Ecto neural progenitor cell (in vitro differentiated cells): ENCODE data around the gene PCCA.
"Not testable (repeated sequence)": the region's sequence is repeated elsewhere in the genome, so short reads cannot be mapped to it uniquely, and the experiment has no call there.

Source experiments
- DNase-seq: peaks from one replicate; pipeline ENCODE4 v3.0.0-alpha.2; 2018; ENCODE audit warnings: low spot score

PCCA gene

GRCh38 chr13:100097821-100098220 lies 8.9 kb downstream of the PCCA start:
- DNase-seq, result no peak

DNA sequence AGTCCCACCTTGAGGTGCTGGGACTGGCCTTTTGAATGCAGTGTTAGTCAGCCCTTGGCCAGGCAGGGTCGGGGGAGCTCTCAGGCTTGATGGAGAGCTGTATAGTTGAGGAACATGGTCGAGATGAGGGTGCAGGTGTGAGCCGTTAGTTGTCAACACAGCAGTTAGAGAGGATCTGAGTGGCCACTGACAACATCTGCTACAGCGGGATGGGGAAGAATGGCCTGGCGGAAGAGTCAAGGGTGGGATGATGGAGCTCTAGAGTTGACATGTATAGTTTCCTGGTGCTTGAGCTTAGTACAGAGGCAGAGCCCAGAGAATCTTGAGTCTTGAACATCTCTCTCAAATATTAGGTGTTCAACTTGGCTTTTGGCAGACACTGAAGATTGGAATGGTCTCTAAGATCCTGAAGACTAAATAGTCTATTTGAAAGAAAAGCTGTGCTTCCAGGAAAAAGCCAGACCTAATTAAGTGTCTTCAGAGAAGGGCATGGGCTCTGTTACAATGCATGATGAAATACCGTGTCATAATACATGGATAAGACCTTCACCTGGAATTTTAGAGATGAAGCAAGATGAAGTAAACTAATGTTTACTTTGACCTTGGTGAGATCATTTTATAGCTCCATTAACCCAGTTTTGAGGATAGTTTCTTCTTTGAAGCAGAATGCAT lies 9.7 kb downstream of the PCCA start:
- no peak for DNase-seq

- not testable (repeated sequence) for DNase-seq
Measured at GRCh38 chr13:100099117-100099445, 10.2 kb downstream of the PCCA start.

- DNase-seq, result no peak
Measured at GRCh38 chr13:100100115-100100879, 11.4 kb downstream of the PCCA start.

- no peak for DNase-seq
Measured at GRCh38 chr13:100102042-100102441, 13.1 kb downstream of the PCCA start.

DNA sequence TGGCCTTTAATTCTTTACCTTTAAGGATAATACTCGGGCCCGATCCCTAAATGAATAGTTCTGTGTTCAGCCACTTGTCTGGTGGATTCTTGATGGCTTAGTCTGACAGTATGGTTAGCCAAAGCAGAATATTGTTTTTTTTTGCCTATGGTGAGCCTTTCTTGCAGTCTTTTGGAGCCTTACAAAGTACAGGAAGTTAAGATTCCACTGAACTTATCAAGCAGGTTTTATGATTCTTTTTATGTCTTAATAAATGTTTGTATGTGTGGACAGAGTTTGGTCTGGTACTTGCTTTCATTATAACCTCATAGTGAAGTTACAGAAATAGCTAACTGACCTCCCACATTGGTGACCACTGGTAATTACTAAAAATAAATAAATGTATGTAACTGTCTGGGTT lies 17.1 kb downstream of the PCCA start:
- DNase-seq, result no peak

GRCh38 chr13:100106705-100107104 lies 17.8 kb downstream of the PCCA start:
- DNase-seq, result no peak

DNA sequence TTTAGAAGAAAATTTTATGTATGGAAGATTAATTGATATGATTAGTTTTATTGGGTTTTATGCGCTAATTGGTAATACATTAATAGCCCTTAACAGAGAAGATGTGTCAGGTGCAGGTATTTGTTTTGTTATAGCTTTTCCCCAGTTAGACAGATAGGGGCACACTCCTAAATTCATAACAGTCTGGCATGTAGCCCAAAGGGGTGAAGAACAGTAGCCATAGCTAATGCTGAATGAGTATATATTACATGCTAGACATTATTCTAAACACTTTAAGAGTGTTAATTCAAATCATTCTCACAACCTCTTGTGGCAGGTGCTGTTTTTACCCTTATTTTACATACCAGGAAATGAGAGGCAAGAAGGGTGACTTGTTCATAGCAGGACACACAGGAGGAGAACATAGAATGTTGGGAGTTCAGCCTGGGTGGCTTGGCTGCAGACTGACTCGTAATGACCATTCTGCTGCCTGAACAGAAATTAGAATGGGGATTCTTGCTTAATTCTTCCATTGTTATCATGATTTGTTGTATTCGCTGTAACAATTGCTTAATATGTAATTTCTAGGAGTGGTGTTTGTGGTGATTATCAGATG lies 20.1 kb downstream of the PCCA start:
- DNase-seq, result no peak

- DNase-seq, result no peak
Measured at GRCh38 chr13:100110269-100110668, 21.4 kb downstream of the PCCA start.

GRCh38 chr13:100112186-100112838 lies 23.4 kb downstream of the PCCA start:
- DNase-seq, result no peak

DNA sequence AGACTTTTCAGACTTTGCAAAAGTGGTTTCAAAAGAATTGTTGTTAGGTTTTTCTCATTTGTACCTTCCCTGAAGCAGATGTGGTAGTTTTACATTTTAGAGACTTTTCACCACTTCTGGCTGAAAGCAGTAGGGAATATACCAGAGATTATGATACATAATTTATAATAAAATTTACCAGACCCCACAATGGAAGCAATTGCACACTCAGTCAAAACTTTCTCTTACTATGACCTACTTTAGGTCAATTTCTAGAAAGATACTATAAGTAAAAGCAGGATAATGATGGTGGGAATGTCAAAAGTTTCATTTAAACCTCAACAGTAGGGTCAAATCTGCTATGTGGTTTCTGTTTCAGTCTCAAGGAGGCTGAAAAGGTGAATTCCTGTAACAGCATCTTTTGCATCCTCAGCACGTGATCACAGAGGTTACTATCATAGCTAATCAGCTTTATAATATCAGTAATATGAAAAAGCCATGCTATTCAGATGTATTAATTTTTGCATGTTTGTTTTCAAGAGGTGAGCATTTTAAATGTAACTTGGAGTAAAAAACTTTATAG lies 26.9 kb downstream of the PCCA start:
- no peak for DNase-seq

DNA sequence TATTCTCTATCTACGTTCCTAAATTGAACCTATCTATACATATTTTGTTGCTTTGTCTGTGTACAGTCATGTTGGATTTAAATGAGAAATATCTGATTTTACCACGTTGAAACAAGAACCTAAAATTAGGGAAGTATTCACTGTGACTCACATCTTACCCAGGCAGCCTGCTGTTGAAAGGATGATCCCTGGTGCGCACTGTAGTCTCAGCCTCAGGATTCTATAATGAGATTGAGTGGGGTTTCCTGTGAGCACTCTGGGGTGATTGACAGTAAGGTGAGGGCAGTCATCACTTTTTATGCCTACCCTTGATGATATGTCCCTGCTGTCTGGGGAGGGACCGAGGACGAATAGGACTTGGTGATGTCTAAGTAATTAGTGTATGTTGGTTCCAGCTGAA lies 35.4 kb downstream of the PCCA start:
- DNase-seq, result no peak

GRCh38 chr13:100125946-100126345 lies 37.1 kb downstream of the PCCA start:
- DNase-seq, result no peak

DNA sequence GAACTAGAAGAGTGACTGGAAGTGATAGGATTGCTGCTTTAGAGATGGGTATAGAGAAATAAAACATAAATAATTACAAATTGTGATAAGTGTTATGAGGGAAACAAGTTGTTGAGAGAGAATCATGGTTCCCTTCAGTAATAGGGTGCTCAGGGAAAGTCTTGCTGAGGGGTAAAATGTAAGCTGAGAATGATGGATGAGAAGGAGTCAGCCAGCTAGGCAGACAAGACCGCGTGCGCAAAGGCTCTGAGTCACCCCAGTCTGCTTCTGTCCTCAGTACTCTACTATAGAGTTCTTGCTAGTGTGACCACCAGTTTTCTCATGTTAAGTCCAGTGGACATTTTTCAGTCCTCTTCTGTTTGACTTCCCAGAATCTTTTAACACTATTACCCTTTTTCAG lies 39.5 kb downstream of the PCCA start:
- DNase-seq, result no peak

GRCh38 chr13:100128838-100129237 lies 39.9 kb downstream of the PCCA start:
- no peak for DNase-seq

DNA sequence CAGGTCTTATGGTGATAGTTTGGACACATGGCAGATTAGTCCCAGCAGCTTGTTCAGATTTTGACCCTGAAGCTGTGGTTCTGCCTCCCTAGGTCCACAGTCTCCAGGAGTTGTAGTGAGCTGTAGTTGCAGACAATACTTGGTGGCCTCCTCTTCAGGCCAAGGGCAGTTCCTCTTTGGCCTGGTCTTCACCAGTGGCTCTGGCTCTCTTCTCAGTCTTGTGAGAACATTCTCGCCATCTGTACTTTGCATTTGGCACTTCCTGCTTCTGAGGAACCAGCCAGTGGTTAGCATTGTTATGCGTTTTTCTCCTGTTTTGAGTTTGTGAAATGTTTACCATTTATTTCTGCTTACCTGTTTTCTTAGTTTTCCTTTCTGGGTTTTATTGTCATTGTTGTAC lies 40.7 kb downstream of the PCCA start:
- no peak for DNase-seq

GRCh38 chr13:100130092-100130491 lies 41.2 kb downstream of the PCCA start:
- DNase-seq, result no peak

GRCh38 chr13:100130930-100131511 lies 42.1 kb downstream of the PCCA start:
- no peak for DNase-seq

DNA sequence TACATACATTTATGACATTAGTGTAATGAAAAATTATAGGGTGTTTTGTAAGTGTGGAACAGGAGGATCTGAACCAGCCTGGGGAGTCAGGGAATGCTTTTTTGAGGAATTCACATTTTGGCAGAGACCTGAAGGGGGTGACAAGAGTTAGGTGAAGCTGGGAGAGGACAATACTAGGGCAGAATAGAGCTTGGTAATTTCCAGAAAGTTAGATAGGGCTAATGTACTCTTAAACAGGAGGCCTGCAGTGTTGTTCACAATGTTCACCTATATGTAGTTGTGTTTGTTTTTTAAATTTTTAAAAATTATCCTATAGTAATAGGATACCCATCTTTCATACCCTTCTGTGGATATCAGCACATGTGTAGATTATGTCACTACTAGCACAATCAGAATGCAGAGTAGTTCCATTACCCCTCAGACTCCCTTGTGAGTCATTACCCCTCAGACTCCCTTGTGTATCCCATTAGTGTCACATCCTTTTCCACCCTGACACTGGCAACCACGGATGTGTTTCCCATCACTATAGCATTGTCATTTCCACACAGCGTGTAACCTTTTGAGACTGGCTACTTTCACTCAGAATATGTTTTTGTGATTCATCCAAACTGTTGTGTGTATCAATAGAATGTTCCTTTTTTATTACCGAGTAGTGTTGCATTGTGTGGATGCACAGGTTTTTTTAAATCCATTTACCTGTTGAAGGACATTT lies 43.1 kb downstream of the PCCA start:
- no peak for DNase-seq

GRCh38 chr13:100138859-100139491 lies 50.1 kb downstream of the PCCA start:
- no peak for DNase-seq

DNA sequence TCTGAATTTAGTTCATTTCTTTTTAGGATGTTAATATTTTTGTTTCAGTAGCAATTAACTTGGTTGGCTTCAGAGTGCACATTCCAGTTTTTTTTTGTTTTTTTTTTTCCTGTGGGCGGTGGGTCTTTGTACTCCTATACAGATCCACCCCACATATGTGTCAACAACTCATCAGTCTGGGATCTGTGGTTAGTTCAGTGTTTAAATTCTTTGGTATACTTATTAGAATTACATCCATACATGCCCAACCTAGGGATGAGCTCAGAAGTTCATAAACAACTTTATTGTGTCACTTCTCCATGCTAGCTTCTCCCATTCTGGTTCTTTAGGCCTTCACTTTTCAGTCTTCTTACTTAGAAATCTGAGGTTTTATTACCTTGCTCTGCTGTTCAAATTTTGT lies 50.9 kb downstream of the PCCA start:
- DNase-seq, result no peak
